SK-N-SH treated with all-trans-retinoic acid at 6 μM for 48 hours (cell line): ENCODE data around the gene RXRG.

Source experiments
- ZC3H10 ChIP-seq: fragments of 250-450 bp; sonication (Bioruptor Pico); IDR thresholded peaks from 2 replicates; pipeline ENCODE4 v1.5.1; 2021; ENCODE audit warnings: mild to moderate bottlenecking, moderate library complexity
- TF ChIP-seq, protein P1 (sequence below): fragments of 250-450 bp; sonication (Bioruptor Pico); IDR thresholded peaks from 2 replicates; pipeline ENCODE4 v1.8.0; 2020; ENCODE audit warnings: mild to moderate bottlenecking, moderate library complexity, borderline replicate concordance

- TF ChIP-seq ZC3H10 (CRISPR knock-in tag), result no peak
- TF ChIP-seq, protein P1, sequence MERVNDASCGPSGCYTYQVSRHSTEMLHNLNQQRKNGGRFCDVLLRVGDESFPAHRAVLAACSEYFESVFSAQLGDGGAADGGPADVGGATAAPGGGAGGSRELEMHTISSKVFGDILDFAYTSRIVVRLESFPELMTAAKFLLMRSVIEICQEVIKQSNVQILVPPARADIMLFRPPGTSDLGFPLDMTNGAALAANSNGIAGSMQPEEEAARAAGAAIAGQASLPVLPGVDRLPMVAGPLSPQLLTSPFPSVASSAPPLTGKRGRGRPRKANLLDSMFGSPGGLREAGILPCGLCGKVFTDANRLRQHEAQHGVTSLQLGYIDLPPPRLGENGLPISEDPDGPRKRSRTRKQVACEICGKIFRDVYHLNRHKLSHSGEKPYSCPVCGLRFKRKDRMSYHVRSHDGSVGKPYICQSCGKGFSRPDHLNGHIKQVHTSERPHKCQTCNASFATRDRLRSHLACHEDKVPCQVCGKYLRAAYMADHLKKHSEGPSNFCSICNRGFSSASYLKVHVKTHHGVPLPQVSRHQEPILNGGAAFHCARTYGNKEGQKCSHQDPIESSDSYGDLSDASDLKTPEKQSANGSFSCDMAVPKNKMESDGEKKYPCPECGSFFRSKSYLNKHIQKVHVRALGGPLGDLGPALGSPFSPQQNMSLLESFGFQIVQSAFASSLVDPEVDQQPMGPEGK (CRISPR knock-in tag), result no peak
Observed at GRCh38 chr1:165408518-165408917, 36.4 kb downstream of the RXRG start.
